GM12865 (cell line): Measurements from ENCODE around the gene PLA2G4B.

Source experiments
- DNase-seq: peaks from one replicate; pipeline ENCODE4 v3.0.0; 2010; ENCODE audit warnings: low read depth
- H3K4me3 ChIP-seq: 2 replicates; pipeline ENCODE4 v1.5.1; 2011; ENCODE audit warnings: mild to moderate bottlenecking, low read depth, low read length, control low read depth
- CTCF ChIP-seq: IDR thresholded peaks from 2 replicates; pipeline ENCODE4 v1.5.1; 2011; ENCODE audit warnings: low read length, control low read depth, low read depth, inconsistent platforms; ENCODE audit not compliant: insufficient read depth; ENCODE audit errors: missing control alignments

PLA2G4B gene

GRCh38 chr15:41849861-41850260 is 11.2 kb downstream of the PLA2G4B start:
- no peak for DNase-seq
- no peak for TF ChIP-seq CTCF
- H3K4me3 ChIP-seq: no peak overlapping the region

- DNase-seq: no peak
- H3K4me3 ChIP-seq: no peak overlapping the region
- no peak for TF ChIP-seq CTCF
These were observed 12.0 kb downstream of the PLA2G4B start for GRCh38 chr15:41850482-41851166.

- TF ChIP-seq CTCF: no peak
- no peak overlapping the region for H3K4me3 ChIP-seq
These were observed 12.5 kb downstream of the PLA2G4B start for GRCh38 chr15:41851167-41851523.

GRCh38 chr15:41851755-41852370 is 13.2 kb downstream of the PLA2G4B start:
- H3K4me3 ChIP-seq: no peak overlapping the region
- no peak for DNase-seq
- TF ChIP-seq CTCF: no peak

More at GRCh38 chr15:41851167-41851523, 12.5 kb downstream of the PLA2G4B start:
- DNase-seq: no peak

GRCh38 chr15:41852736-41853590 is 14.3 kb downstream of the PLA2G4B start:
- H3K4me3 ChIP-seq: no peak overlapping the region
- no peak for DNase-seq
- no peak for TF ChIP-seq CTCF

- no peak for TF ChIP-seq CTCF
- no peak for DNase-seq
- no peak overlapping the region for H3K4me3 ChIP-seq
These were observed 15.2 kb downstream of the PLA2G4B start for GRCh38 chr15:41853831-41854230.

GRCh38 chr15:41854443-41854842 is 15.8 kb downstream of the PLA2G4B start:
- no peak for DNase-seq
- no peak overlapping the region for H3K4me3 ChIP-seq
- no peak for TF ChIP-seq CTCF
